Activated CD8-positive, alpha-beta T cell treated with anti-CD3 and anti-CD28 coated beads for 36 hours (primary cell): ENCODE measurements around the gene TLNRD1. TPM values are rescaled to one million over a fixed set of nuclear protein-coding genes. Genes with fewer than 3 reads are reported as not detected.

Source experiments
- ATAC-seq: fragments of 200-7000 bp; cut with Tn5 transposase; one replicate; pipeline ENCODE4 v1.10.0; 2021; ENCODE audit warnings: mild to moderate bottlenecking, moderate library complexity
- CTCF ChIA-PET: fragments of 350-600 bp; sonication (Branson Sonifier 250); formaldehyde crosslinking; loops from one replicate; lab custom pipeline; 2021; ENCODE audit warnings: antibody characterized with exemption; lab: Charles Lee
- POLR2A ChIA-PET: fragments of 350-600 bp; sonication (Branson Sonifier 250); formaldehyde crosslinking; loops from one replicate; lab custom pipeline; 2021; ENCODE audit warnings: antibody characterized with exemption; lab: Charles Lee
- DNase-seq: peaks from one replicate; pipeline ENCODE4 v3.0.0-alpha.2; 2020
- H3K27ac Mint-ChIP-seq: one replicate; pipeline ENCODE4 v1.8.0; 2021; ENCODE audit warnings: mild to moderate bottlenecking, mixed read lengths
- H3K27me3 Mint-ChIP-seq: one replicate; pipeline ENCODE4 v1.8.0; 2021; ENCODE audit warnings: mixed read lengths
- H3K36me3 Mint-ChIP-seq: one replicate; pipeline ENCODE4 v1.8.0; 2021; ENCODE audit warnings: low read depth, mixed read lengths
- H3K4me1 Mint-ChIP-seq: one replicate; pipeline ENCODE4 v1.8.0; 2021; ENCODE audit warnings: low read depth, mixed read lengths
- H3K4me3 Mint-ChIP-seq: one replicate; pipeline ENCODE4 v1.8.0; 2021; ENCODE audit warnings: mild to moderate bottlenecking, moderate library complexity, mixed read lengths
- H3K9me3 Mint-ChIP-seq: one replicate; pipeline ENCODE4 v1.8.0; 2021; ENCODE audit warnings: mixed read lengths
- CTCF ChIP-seq: fragments of 200-600 bp; IDR thresholded peaks from one replicate; pipeline ENCODE4 v1.8.0; 2022; ENCODE audit warnings: antibody characterized with exemption, mild to moderate bottlenecking
- intact Hi-C: fragments of 100-400 bp; cut with micrococcal nuclease; formaldehyde crosslinking; loops from one replicate; pipeline ENCODE4 v1.10.0; 2022
- total RNA-seq, 2 experiments: library from RNA; stranded (reverse); gene quantifications; one replicate each; pipeline ENCODE4 v1.2.3, GENCODE V29; 2021

TLNRD1 gene
- total RNA-seq, 2 experiments from 2014 or later: 19.3 to 20.1 TPM

GRCh38 chr15:80992441-80992840 lies 8.3 kb upstream of the TLNRD1 start:
- ChIA-PET POLR2A (no interaction called here), CTCF (interaction anchor here (1.2 to 2.2 kb wide), 3 partner anchors 23 to 282 kb away, joined by 3 to 8 read pairs (median 4); no protein-coding TSS in a partner anchor)
- no peak for TF ChIP-seq CTCF
- DNase-seq (no peak), ATAC-seq (no peak)
- intact Hi-C loops: loop anchor here (10.0 kb wide), 3 partner anchors 112 to 302 kb away; no protein-coding TSS in a partner anchor
- peaks cover 28% of the 10 kb centered on the region for H3K4me1 Mint-ChIP-seq
- peaks cover 5% of the 10 kb centered on the region for H3K9me3 Mint-ChIP-seq
- no peaks in the 10 kb centered on the region for H3K27me3 Mint-ChIP-seq
- no peak overlapping the region for H3K4me3 Mint-ChIP-seq
- H3K27ac Mint-ChIP-seq: no peak overlapping the region
- peaks cover 14% of the 10 kb centered on the region for H3K36me3 Mint-ChIP-seq

- no peaks in the 10 kb centered on the region for H3K27me3 Mint-ChIP-seq
- TF ChIP-seq CTCF: peak; percentile 87
- peaks cover 5% of the 10 kb centered on the region for H3K9me3 Mint-ChIP-seq
- H3K27ac Mint-ChIP-seq: no peak overlapping the region
- POLR2A ChIA-PET: no interaction called here
- H3K36me3 Mint-ChIP-seq: peaks cover 1% of the 10 kb centered on the region
- H3K4me3 Mint-ChIP-seq: no peak overlapping the region
- intact Hi-C loops: loop anchor here (10.0 kb wide), 3 partner anchors 109 to 299 kb away; no protein-coding TSS in a partner anchor
- ATAC-seq (no peak), DNase-seq (peak; percentile 27)
- CTCF ChIA-PET: interaction anchor here (2.1 to 2.4 kb wide), 2 partner anchors 112 to 270 kb away, joined by 10 read pairs; no protein-coding TSS in a partner anchor
- peaks cover 28% of the 10 kb centered on the region for H3K4me1 Mint-ChIP-seq
These were observed 4.5 kb upstream of the TLNRD1 start for GRCh38 chr15:80996247-80996646.

- TF ChIP-seq CTCF: no peak
- Mint-ChIP-seq H3K9me3 (peaks cover 5% of the 10 kb centered on the region), H3K27ac (peak overlapping the region; percentile 32), H3K27me3 (no peaks in the 10 kb centered on the region), H3K36me3 (peaks cover 1% of the 10 kb centered on the region), H3K4me1 (peaks cover 22% of the 10 kb centered on the region), H3K4me3 (no peak overlapping the region)
- intact Hi-C loops: loop anchor here (10.0 kb wide), 3 partner anchors 107 to 297 kb away; no protein-coding TSS in a partner anchor
- ChIA-PET POLR2A (no interaction called here), CTCF (interaction anchor here (1.4 to 6.4 kb wide), 3 partner anchors 108 to 268 kb away, joined by 5 to 36 read pairs (median 10); no protein-coding TSS in a partner anchor)
- ATAC-seq (no peak), DNase-seq (no peak)
These were observed 3.0 kb upstream of the TLNRD1 start for GRCh38 chr15:80997692-80998091.

GRCh38 chr15:80998251-80998650 lies 2.5 kb upstream of the TLNRD1 start:
- Mint-ChIP-seq H3K4me3 (no peak overlapping the region), H3K36me3 (peaks cover 5% of the 10 kb centered on the region), H3K9me3 (peaks cover 5% of the 10 kb centered on the region), H3K4me1 (peaks cover 25% of the 10 kb centered on the region), H3K27ac (peak overlapping the region; percentile 78), H3K27me3 (no peaks in the 10 kb centered on the region)
- no peak for DNase-seq
- ChIA-PET CTCF (interaction anchor here (1.4 to 6.4 kb wide), 3 partner anchors 107 to 268 kb away, joined by 5 to 36 read pairs (median 10); no protein-coding TSS in a partner anchor), POLR2A (interaction anchor here (0.6 kb wide), 1 partner anchor 20 kb away, joined by 3 read pairs; no protein-coding TSS in a partner anchor)
- no peak for TF ChIP-seq CTCF
- intact Hi-C loops: loop anchor here (10.0 kb wide), 3 partner anchors 107 to 297 kb away; no protein-coding TSS in a partner anchor
- no peak for ATAC-seq

- H3K36me3 Mint-ChIP-seq: peaks cover 19% of the 10 kb centered on the region
- H3K27me3 Mint-ChIP-seq: no peaks in the 10 kb centered on the region
- peak overlapping the region; percentile 94 for H3K4me3 Mint-ChIP-seq
- intact Hi-C loops: loop anchor here (10.0 kb wide), 3 partner anchors 105 to 295 kb away; no protein-coding TSS in a partner anchor
- ATAC-seq (peak; percentile 20), DNase-seq (peak; percentile 85)
- H3K4me1 Mint-ChIP-seq: peaks cover 39% of the 10 kb centered on the region
- no peak for TF ChIP-seq CTCF
- peak overlapping the region; percentile 98 for H3K27ac Mint-ChIP-seq
- ChIA-PET CTCF (interaction anchor here (1.3 to 6.4 kb wide), 2 partner anchors 8 to 267 kb away, joined by 3 to 36 read pairs; no protein-coding TSS in a partner anchor), POLR2A (interaction anchor here (4.0 kb wide), 1 partner anchor 9 kb away, joined by 29 read pairs; the partner anchor contains the start of gene MESD)
- H3K9me3 Mint-ChIP-seq: peaks cover 5% of the 10 kb centered on the region
These were observed 1.1 kb upstream of the TLNRD1 start for GRCh38 chr15:80999623-81000036.
